IMR-90 (cell line): ENCODE results near the gene ARHGAP15. TPM values are rescaled to one million over a fixed set of nuclear protein-coding genes. Genes with fewer than 3 reads are reported as not detected.
A peak's percentile ranks its signal among the peaks of the same experiment; 100 is the strongest.

Experiments
- ATAC-seq: fragments of 200-7000 bp; cut with Tn5 transposase; 2 replicates; pipeline ENCODE4 v1.9.1; 2020; ENCODE audit warnings: low read depth, mild to moderate bottlenecking, moderate library complexity
- BruUV-seq: library from RNA; stranded (reverse); fragments of 400-500 nt; replicated peaks from 2 replicates; lab custom pipeline; 2021; lab: Mats Ljungman, UMichigan
- CTCF ChIA-PET: fragments of 300-600 bp; formaldehyde crosslinking; extraction: SDS; loops from one replicate; lab custom pipeline; 2021; ENCODE audit warnings: antibody characterized with exemption; lab: Yijun Ruan, JAX
- POLR2A ChIA-PET: fragments of 300-600 bp; sonication (Branson Sonifier 250); formaldehyde crosslinking; loops from one replicate; lab custom pipeline; 2022; ENCODE audit warnings: antibody characterized with exemption; ENCODE audit not compliant: unreplicated experiment; lab: Charles Lee
- DNase-seq: peaks from one replicate; pipeline ENCODE4 v3.0.0; 2013
- H2AFZ ChIP-seq: replicated peaks from 2 replicates; pipeline ENCODE3; 2013; ENCODE audit warnings: low read length, mild to moderate bottlenecking; ENCODE audit not compliant: poor library complexity
- H2AK5ac ChIP-seq: 2 replicates; pipeline ENCODE4 v1.6.1; 2013; ENCODE audit warnings: low read depth, low read length, inconsistent platforms
- H2AK9ac ChIP-seq: replicated peaks from 2 replicates; pipeline ENCODE3; 2013; ENCODE audit warnings: mild to moderate bottlenecking, low read depth, low read length, moderate library complexity; ENCODE audit not compliant: poor library complexity
- H2BK120ac ChIP-seq: 2 replicates; pipeline ENCODE4 v1.6.1; 2013; ENCODE audit warnings: low read depth, low read length, inconsistent platforms
- H2BK15ac ChIP-seq: 3 replicates; pipeline ENCODE4 v1.6.1; 2013; ENCODE audit warnings: low read depth, low read length, inconsistent platforms
- H2BK20ac ChIP-seq: 2 replicates; pipeline ENCODE4 v1.6.1; 2013; ENCODE audit warnings: low read depth, mild to moderate bottlenecking, inconsistent platforms, low read length, moderate library complexity
- H2BK5ac ChIP-seq: 2 replicates; pipeline ENCODE4 v1.6.1; 2013; ENCODE audit warnings: mild to moderate bottlenecking, low read depth, low read length, inconsistent platforms; ENCODE audit not compliant: poor library complexity, severe bottlenecking
- H3K14ac ChIP-seq: replicated peaks from 2 replicates; pipeline ENCODE4 v1.6.1; 2013; ENCODE audit warnings: low read depth, low read length, inconsistent platforms
- H3K18ac ChIP-seq: 2 replicates; pipeline ENCODE4 v1.6.1; 2013; ENCODE audit warnings: low read depth, low read length, control low read depth
- H3K23ac ChIP-seq: 2 replicates; pipeline ENCODE4 v1.6.1; 2013; ENCODE audit warnings: low read depth, low read length, inconsistent platforms
- H3K27ac ChIP-seq: 2 replicates; pipeline ENCODE4 v1.5.1; 2013; ENCODE audit warnings: mild to moderate bottlenecking, control low read depth, low read length; ENCODE audit not compliant: insufficient read depth
- H3K27me3 ChIP-seq: 2 replicates; pipeline ENCODE4 v1.6.1; 2013; ENCODE audit warnings: low read length; ENCODE audit not compliant: control insufficient read depth, insufficient read depth
- H3K36me3 ChIP-seq: 2 replicates; pipeline ENCODE4 v1.6.1; 2013; ENCODE audit warnings: low read length, mixed read lengths; ENCODE audit not compliant: control insufficient read depth, insufficient read depth
- H3K4ac ChIP-seq: 2 replicates; pipeline ENCODE4 v1.6.1; 2013; ENCODE audit warnings: low read depth, low read length, inconsistent platforms
- H3K4me1 ChIP-seq: 2 replicates; pipeline ENCODE4 v1.6.1; 2013; ENCODE audit warnings: low read length, mixed read lengths; ENCODE audit not compliant: control insufficient read depth, insufficient read depth
- H3K4me2 ChIP-seq: 2 replicates; pipeline ENCODE4 v1.6.1; 2013; ENCODE audit warnings: low read depth, mild to moderate bottlenecking, control low read depth, low read length, moderate library complexity
- H3K4me3 ChIP-seq: 2 replicates; pipeline ENCODE4 v1.5.1; 2013; ENCODE audit warnings: low read depth, mild to moderate bottlenecking, control low read depth, low read length, moderate library complexity; ENCODE audit not compliant: insufficient read depth
- H3K56ac ChIP-seq: 2 replicates; pipeline ENCODE4 v1.6.1; 2013; ENCODE audit warnings: low read length, inconsistent platforms; ENCODE audit not compliant: insufficient read depth; ENCODE audit errors: extremely low read depth
- H3K79me1 ChIP-seq, 2 experiments: 2 replicates each; pipeline ENCODE4 v1.6.1; 2013; ENCODE audit warnings: low read length in 2 of 2, inconsistent platforms in 1 of 2, low read depth in 1 of 2
- H3K9ac ChIP-seq: 2 replicates; pipeline ENCODE4 v1.6.1; 2013; ENCODE audit warnings: low read depth, low read length, control low read depth
- H3K9me1 ChIP-seq: 2 replicates; pipeline ENCODE4 v1.6.1; 2013; ENCODE audit warnings: low read length, inconsistent platforms; ENCODE audit not compliant: insufficient read depth
- H3K9me3 ChIP-seq: 2 replicates; pipeline ENCODE4 v1.6.1; 2013; ENCODE audit warnings: low read length; ENCODE audit not compliant: control insufficient read depth, insufficient read depth
- H4K20me1 ChIP-seq: 2 replicates; pipeline ENCODE4 v1.6.1; 2013; ENCODE audit warnings: low read length, inconsistent platforms; ENCODE audit not compliant: insufficient read depth
- H4K5ac ChIP-seq: 2 replicates; pipeline ENCODE4 v1.6.1; 2013; ENCODE audit warnings: mild to moderate bottlenecking, low read depth, low read length, control low read depth
- H4K8ac ChIP-seq, 2 experiments: 2 replicates each; pipeline ENCODE4 v1.6.1; 2013; ENCODE audit warnings: low read depth in 2 of 2, low read length in 2 of 2, control low read depth in 1 of 2, inconsistent platforms in 1 of 2
- H4K91ac ChIP-seq: 2 replicates; pipeline ENCODE4 v1.6.1; 2013; ENCODE audit warnings: low read depth, low read length, inconsistent platforms; ENCODE audit not compliant: insufficient read depth
- FOS ChIP-seq: fragments of 150-350 bp; IDR thresholded peaks from 2 replicates; pipeline ENCODE4 v1.6.1; 2016; ENCODE audit warnings: low read depth, low read length
- RAD21 ChIP-seq: IDR thresholded peaks from 2 replicates; pipeline ENCODE4 v1.6.1; 2012; ENCODE audit warnings: low read length, improper control_type of control experiment
- SMC3 ChIP-seq: fragments of 150-350 bp; IDR thresholded peaks from 2 replicates; pipeline ENCODE4 v1.6.1; 2016; ENCODE audit warnings: low read depth, mild to moderate bottlenecking, antibody characterized with exemption, low read length, moderate library complexity
- WGBS, 2 experiments: methylation state at CpG; one replicate each; pipeline versions ENCODE4 v1.1.5 to v1.1.7; 2013; ENCODE audit warnings: missing lambda C conversion rate in 2 of 2; ENCODE audit not compliant: insufficient read length in 1 of 2; ENCODE audit errors: extremely low coverage in 2 of 2; 5-methylcytosine and 5-hydroxymethylcytosine counted together
- dilution Hi-C: fragments of 300-500 bp; cut with HindIII; formaldehyde crosslinking; loops from one replicate; pipeline ENCODE4 v1.14.3; 2018; ENCODE audit warnings: low sequenced_read_pairs; ENCODE audit not compliant: unreplicated experiment
- in situ Hi-C: fragments of 300-500 bp; cut with MboI; formaldehyde crosslinking; loops from 3 replicates; pipeline ENCODE4 v1.14.3; 2019; ENCODE audit warnings: low sequenced_read_pairs, inconsistent platforms, mixed read lengths
- intact Hi-C: fragments of 100-400 bp; cut with micrococcal nuclease; formaldehyde crosslinking; loops from 2 replicates; pipeline ENCODE4 v1.10.0; 2022
- polyA plus RNA-seq, 3 experiments: library from polyadenylated mRNA; depleted of rRNA; stranded (reverse); fragments of >200 nt; gene quantifications; 2 replicates each; pipeline ENCODE4 v1.2.3, GENCODE V29; 2012; ENCODE audit warnings: low replicate concordance in 1 of 3
- total RNA-seq: library from RNA; depleted of rRNA; stranded (reverse); fragments of >200 nt; gene quantifications from 2 replicates; pipeline ENCODE4 v1.2.3, GENCODE V29; 2012
- TF ChIP-seq, protein P1 (sequence below): conservative IDR thresholded peaks from 2 replicates; pipeline ENCODE4 v1.5.1; 2012; ENCODE audit warnings: mild to moderate bottlenecking, low read depth, low read length, improper control_type of control experiment

The ARHGAP15 gene
- total and polyA plus RNA-seq, 2 of the 4 experiments (the other 2 are of a cell fraction), result not detected

GRCh38 chr2:143259368-143259958 lies 130.2 kb downstream of the ARHGAP15 start:
- Histone ChIP-seq H3K14ac (0 out of 2 replicates have a peak overlapping the region, but pooled peaks have one; percentile 46), H3K4me2 (peak overlapping the region; percentile 94; the same call in 1 of the 2 replicates), H3K36me3 (no peaks in the 10 kb centered on the region), H2AK5ac (no peak overlapping the region), H3K79me1 (no peaks in the 10 kb centered on the region), H3K9me1 (no peaks in the 10 kb centered on the region; the same call in 1 of the 2 replicates), H3K27me3 (peaks cover 6% of the 10 kb centered on the region; the same call in 1 of the 2 replicates), H3K23ac (no peak overlapping the region), H3K4me1 (0 out of 2 replicates have a peak, but pooled peaks cover 2% of the 10 kb centered on the region), H2BK20ac (no peak overlapping the region), H2BK5ac (no peak overlapping the region), H3K9me3 (no peaks in the 10 kb centered on the region), H3K9ac (peak overlapping the region; percentile 57; the same call in 1 of the 2 replicates), H3K18ac (peak overlapping the region; percentile 85; the same call in 1 of the 2 replicates), H2BK120ac (no peak overlapping the region; the same call in 1 of the 2 replicates), H3K4ac (no peak overlapping the region), H3K27ac (no peak overlapping the region), H4K5ac (no peak overlapping the region), H3K56ac (no peak overlapping the region), H2AK9ac (no peak overlapping the region), H3K4me3 (peak overlapping the region; percentile 33; the same call in 1 of the 2 replicates), H2BK15ac (peak overlapping the region; percentile 63; the same call in 1 of the 3 replicates), H2AFZ (no peak overlapping the region), H4K91ac (no peak overlapping the region), H4K8ac (peak overlapping the region in 1 of 2 experiments; percentile 83; a peak in 1 of 4 replicates), H4K20me1 (no peaks in the 10 kb centered on the region)
- dilution Hi-C loops, result no loop called here
- intact Hi-C loops, result loop anchor here (1.0 to 2.0 kb wide), 4 partner anchors 54 to 148 kb away; no protein-coding TSS in a partner anchor
- TF ChIP-seq, protein P1, sequence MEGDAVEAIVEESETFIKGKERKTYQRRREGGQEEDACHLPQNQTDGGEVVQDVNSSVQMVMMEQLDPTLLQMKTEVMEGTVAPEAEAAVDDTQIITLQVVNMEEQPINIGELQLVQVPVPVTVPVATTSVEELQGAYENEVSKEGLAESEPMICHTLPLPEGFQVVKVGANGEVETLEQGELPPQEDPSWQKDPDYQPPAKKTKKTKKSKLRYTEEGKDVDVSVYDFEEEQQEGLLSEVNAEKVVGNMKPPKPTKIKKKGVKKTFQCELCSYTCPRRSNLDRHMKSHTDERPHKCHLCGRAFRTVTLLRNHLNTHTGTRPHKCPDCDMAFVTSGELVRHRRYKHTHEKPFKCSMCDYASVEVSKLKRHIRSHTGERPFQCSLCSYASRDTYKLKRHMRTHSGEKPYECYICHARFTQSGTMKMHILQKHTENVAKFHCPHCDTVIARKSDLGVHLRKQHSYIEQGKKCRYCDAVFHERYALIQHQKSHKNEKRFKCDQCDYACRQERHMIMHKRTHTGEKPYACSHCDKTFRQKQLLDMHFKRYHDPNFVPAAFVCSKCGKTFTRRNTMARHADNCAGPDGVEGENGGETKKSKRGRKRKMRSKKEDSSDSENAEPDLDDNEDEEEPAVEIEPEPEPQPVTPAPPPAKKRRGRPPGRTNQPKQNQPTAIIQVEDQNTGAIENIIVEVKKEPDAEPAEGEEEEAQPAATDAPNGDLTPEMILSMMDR, result peak; percentile 86
- TF ChIP-seq RAD21, result peak; percentile 73
- TF ChIP-seq SMC3, result peak; percentile 68
- TF ChIP-seq FOS, result no peak
- peak; percentile 73 for DNase-seq
- POLR2A ChIA-PET, result no interaction called here
- WGBS, 2 experiments, result no CpG with 5 or more reads among the region's 5 CpGs
- no TSS peak for BruUV-seq
- CTCF ChIA-PET, result interaction anchor here (0.9 to 1.3 kb wide), 6 partner anchors 12 to 216 kb away, joined by 3 to 5 read pairs (median 3); no protein-coding TSS in a partner anchor
- ATAC-seq, result peak; percentile 92
- in situ Hi-C loops, result loop anchor here (10.0 kb wide), 1 partner anchor 225 kb away; no protein-coding TSS in a partner anchor
